CD4-positive, alpha-beta T cell treated with Interleukin-6 at 100 ng/mL for 8 hours (primary cell): Measurements from ENCODE around the gene FZD10.

Experiments
- DNase-seq: peaks from one replicate; pipeline ENCODE4 v3.0.0-alpha.2; 2020; ENCODE audit warnings: mixed read lengths, low spot score

FZD10 gene

GRCh38 chr12:130155416-130156073 is 6.7 kb upstream of the FZD10 start:
- no peak for DNase-seq

- no peak for DNase-seq
Observed at GRCh38 chr12:130156652-130157275, 5.5 kb upstream of the FZD10 start.

GRCh38 chr12:130157998-130158753 is 4.1 kb upstream of the FZD10 start:
- DNase-seq = no peak

GRCh38 chr12:130158754-130159059 is 3.6 kb upstream of the FZD10 start:
- no peak for DNase-seq

DNA sequence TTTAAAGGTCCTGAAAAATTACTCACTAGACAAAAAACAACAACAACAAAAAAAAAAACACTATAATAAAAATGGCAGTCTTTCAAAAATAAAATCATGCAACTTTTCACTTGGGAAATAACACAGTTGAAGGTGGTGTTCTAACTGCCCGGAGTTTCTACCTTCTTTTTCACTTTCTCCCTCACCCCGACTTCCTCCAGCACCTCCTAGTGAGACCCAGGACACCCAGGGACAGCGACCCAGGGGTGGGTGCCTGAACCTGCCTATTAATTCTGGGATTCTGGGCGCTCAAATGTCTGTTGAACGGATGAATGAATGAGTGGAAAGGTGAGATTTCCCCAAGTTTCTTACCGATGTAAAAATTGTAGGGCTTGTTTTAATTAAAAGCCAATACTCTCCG is 2.0 kb upstream of the FZD10 start:
- DNase-seq = no peak

DNA sequence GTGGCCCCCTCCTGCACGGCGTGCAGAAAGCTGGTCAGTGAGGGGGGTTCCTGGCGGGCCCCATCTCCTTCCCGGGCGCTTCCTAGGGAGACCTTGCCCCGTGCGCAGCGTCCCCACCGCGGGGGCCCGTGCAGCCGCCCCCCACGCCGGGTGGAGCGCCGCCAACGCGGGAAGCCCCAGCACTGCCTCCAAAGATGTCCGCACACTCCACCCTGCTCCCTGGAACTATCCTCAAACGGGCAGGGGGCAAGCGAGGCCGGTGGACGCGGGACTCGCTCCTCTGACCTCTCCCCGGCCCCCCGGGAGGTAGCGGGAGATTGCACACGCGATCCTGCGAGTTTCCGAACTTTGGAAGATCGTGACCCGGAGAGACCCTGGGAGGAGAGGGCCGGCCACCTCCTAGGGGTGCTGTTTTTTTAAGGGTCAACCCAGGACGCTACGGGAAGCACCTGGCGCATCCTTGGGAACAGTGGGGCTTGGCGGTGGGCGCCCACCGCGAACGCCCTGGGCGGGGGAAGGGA is 1.5 kb upstream of the FZD10 start:
- DNase-seq = no peak

DNA sequence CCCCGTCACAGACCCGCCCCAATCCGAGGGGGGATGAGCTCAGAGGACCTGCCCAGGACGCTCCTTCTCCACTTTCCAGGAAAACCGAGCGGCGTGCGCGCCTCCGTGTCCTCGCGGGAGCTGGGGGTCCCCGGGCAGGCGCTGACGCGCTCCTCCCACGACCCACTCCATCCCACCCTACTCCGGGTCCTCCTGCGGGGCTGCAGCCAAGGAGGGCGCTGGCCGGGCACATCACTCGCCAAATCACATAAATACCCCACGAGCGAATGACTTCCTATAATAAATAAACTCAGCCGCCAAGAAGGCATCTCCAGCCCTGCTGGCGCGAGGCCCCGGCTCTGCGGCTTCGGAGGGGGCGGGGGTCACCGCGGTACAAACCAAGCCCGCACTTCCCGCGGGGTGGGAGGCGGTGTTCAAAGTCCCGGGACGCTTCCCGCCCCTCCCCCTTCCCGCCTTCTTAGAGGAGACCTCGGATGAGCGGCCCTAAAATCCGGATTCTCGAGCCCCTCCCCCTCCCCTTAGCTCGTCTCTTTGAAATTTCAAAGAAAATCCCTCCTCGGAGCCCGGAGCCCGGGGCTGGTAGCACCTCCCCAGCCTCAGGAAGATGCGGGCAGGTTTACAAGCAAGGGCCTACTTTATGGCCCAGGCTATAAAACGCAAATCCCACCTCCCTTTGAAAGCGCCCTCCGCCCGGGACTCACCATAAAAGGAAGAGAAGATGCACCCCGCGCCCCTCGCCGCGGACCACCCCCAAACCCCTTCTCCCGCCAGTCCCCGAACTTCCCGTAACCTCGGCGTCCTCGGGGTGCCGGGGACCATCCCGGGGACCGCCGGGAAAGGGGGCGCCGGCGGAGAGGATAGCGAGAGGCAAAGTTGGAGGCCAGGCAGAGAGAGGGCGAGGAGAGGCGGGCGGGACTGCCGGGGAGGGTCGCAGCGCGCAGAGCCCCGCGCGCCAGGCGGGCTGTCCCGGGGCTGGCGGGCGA is 712 bp upstream of the FZD10 start:
- no peak for DNase-seq

GRCh38 chr12:130162745-130163460 is 639 bp downstream of the FZD10 start:
- no peak for DNase-seq

DNA sequence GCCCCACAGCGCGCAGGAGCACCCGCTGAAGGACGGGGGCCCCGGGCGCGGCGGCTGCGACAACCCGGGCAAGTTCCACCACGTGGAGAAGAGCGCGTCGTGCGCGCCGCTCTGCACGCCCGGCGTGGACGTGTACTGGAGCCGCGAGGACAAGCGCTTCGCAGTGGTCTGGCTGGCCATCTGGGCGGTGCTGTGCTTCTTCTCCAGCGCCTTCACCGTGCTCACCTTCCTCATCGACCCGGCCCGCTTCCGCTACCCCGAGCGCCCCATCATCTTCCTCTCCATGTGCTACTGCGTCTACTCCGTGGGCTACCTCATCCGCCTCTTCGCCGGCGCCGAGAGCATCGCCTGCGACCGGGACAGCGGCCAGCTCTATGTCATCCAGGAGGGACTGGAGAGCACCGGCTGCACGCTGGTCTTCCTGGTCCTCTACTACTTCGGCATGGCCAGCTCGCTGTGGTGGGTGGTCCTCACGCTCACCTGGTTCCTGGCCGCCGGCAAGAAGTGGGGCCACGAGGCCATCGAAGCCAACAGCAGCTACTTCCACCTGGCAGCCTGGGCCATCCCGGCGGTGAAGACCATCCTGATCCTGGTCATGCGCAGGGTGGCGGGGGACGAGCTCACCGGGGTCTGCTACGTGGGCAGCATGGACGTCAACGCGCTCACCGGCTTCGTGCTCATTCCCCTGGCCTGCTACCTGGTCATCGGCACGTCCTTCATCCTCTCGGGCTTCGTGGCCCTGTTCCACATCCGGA is 1.4 kb downstream of the FZD10 start:
- DNase-seq = no peak

- no peak for DNase-seq
Observed at GRCh38 chr12:130164216-130164542, 1.9 kb downstream of the FZD10 start.

DNA sequence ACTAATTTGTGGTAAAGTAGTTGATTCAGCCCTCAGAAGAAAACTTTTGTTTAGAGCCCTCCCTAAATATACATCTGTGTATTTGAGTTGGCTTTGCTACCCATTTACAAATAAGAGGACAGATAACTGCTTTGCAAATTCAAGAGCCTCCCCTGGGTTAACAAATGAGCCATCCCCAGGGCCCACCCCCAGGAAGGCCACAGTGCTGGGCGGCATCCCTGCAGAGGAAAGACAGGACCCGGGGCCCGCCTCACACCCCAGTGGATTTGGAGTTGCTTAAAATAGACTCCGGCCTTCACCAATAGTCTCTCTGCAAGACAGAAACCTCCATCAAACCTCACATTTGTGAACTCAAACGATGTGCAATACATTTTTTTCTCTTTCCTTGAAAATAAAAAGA is 2.7 kb downstream of the FZD10 start:
- DNase-seq = no peak

DNA sequence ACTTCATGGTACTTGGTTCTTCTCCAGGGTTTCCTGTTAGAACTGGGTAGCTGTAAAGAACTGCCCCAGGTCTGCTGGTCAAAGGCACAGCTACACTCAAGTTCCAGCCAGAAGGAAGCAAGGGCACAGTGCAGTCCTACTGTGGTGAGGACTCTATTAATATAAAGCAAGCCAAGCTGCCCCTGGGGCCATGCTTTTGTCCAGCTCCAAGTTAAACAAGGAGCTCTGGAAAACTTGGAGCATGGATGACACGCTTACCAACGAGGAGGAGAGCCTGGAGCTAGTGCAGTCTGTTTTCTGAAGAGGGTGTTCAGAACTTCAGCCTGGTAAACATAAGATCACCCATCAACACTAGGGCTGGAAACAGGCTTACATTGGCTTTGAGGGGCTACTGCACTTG is 4.0 kb downstream of the FZD10 start:
- no peak for DNase-seq

GRCh38 chr12:130167537-130167936 is 5.3 kb downstream of the FZD10 start:
- DNase-seq = no peak

- no peak for DNase-seq
Observed at GRCh38 chr12:130169256-130169655, 7.0 kb downstream of the FZD10 start.

GRCh38 chr12:130169924-130170323 is 7.7 kb downstream of the FZD10 start:
- no peak for DNase-seq

GRCh38 chr12:130170611-130171010 is 8.3 kb downstream of the FZD10 start:
- DNase-seq = no peak

GRCh38 chr12:130177635-130178242 is 15.5 kb downstream of the FZD10 start:
- no peak for DNase-seq

GRCh38 chr12:130178282-130178681 is 16.0 kb downstream of the FZD10 start:
- no peak for DNase-seq

DNA sequence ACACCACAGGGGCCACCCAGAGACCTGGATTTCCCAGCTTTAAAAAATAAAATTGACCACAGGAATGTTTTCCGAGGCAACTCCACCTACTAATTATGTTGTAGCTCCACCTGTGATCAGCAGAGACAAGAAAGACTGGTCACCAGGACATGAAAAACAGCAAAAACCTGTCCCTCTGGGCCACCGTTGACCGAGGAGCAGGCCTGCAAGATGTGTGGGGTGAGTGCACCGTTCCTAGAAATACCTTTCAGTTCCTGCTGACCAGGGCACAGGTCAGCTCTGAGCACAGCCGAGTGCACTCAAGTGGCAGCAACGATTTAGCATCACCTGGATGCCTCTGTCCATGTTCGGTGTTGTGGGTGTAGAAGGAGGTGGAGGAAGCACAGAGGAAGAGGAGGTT is 16.9 kb downstream of the FZD10 start:
- no peak for DNase-seq

DNA sequence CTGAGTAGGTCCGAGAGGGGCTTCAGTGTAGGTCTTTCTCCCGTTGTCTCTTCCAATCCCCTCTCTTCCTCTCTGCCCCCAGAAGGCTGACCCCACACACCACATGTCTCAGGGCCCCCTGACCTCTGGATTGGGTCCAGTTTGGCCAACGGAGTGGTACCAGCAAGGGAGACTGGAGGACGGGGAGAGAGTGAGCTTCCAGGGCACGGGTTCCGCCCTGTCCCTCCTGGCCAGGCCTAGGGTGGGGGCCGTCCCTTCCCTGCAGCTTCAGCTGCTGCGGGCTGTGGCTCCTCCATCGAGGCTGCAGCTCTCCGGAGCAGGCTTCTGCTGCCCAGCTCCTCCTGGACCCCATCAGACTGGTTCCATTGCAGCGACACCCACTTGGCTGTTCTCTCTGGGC is 17.4 kb downstream of the FZD10 start:
- no peak for DNase-seq
